HEK293 (cell line): ENCODE results near the gene PAPLN.
A peak's percentile ranks its signal among the peaks of the same experiment; 100 is the strongest.

Experiments used
- CTCF ChIA-PET: fragments of 350-600 bp; formaldehyde crosslinking; extraction: SDS; loops from one replicate; lab custom pipeline; 2021; ENCODE audit warnings: antibody characterized with exemption; lab: Yijun Ruan, JAX
- POLR2A ChIA-PET: fragments of 300-600 bp; formaldehyde crosslinking; extraction: SDS; loops from one replicate; lab custom pipeline; 2020; ENCODE audit warnings: antibody characterized with exemption, inconsistent platforms; lab: Yijun Ruan, JAX
- H3K27ac ChIP-seq: fragments of 200-500 bp; sonication (Bioruptor generic); 2 replicates; pipeline ENCODE4 v1.5.1; 2014; ENCODE audit warnings: low read depth, low read length, control low read depth, inconsistent platforms; ENCODE audit errors: extremely low read depth
- H3K36me3 ChIP-seq, 2 experiments: fragments of 200-500 bp in 1 of 2; sonication (Bioruptor generic) in 1 of 2; 1 replicate in 1 of 2; 2 replicates in 1 of 2; pipeline ENCODE4 v1.5.1; 2014 to 2017; ENCODE audit warnings: inconsistent platforms in 2 of 2, low read length in 2 of 2; ENCODE audit not compliant: control insufficient read depth in 2 of 2, insufficient read depth in 1 of 2
- H3K4me1 ChIP-seq: fragments of 200-500 bp; sonication (Bioruptor generic); 2 replicates; pipeline ENCODE4 v1.5.1; 2014; ENCODE audit warnings: mild to moderate bottlenecking, low read length, inconsistent platforms; ENCODE audit not compliant: control insufficient read depth, insufficient read depth
- H3K4me3 ChIP-seq: 2 replicates; pipeline ENCODE4 v1.5.1; 2011; ENCODE audit warnings: low read depth, mild to moderate bottlenecking, control low read depth, low read length, moderate library complexity
- H3K9me3 ChIP-seq: fragments of 200-500 bp; sonication (Bioruptor generic); 2 replicates; pipeline ENCODE4 v1.5.1; 2014; ENCODE audit warnings: low read depth, low read length, inconsistent platforms; ENCODE audit not compliant: control insufficient read depth, insufficient read depth
- IKZF3 ChIP-seq: fragments of 450-650 bp; IDR thresholded peaks from 2 replicates; pipeline ENCODE4 v1.5.0; 2018; ENCODE audit warnings: missing biosample characterization, mild to moderate bottlenecking, missing genetic modification characterization, moderate library complexity
- KLF1 ChIP-seq: fragments of 450-650 bp; formaldehyde crosslinking; IDR thresholded peaks from 2 replicates; pipeline ENCODE4 v1.5.1; 2016; ENCODE audit warnings: missing biosample characterization, missing genetic modification characterization
- KLF17 ChIP-seq: fragments of 450-650 bp; formaldehyde crosslinking; IDR thresholded peaks from 2 replicates; pipeline ENCODE4 v1.5.1; 2016; ENCODE audit warnings: missing biosample characterization, missing genetic modification characterization
- KLF7 ChIP-seq: fragments of 450-650 bp; formaldehyde crosslinking; IDR thresholded peaks from 2 replicates; pipeline ENCODE4 v1.5.1; 2016; ENCODE audit warnings: missing biosample characterization, missing genetic modification characterization, borderline replicate concordance
- MZF1 ChIP-seq: fragments of 450-650 bp; formaldehyde crosslinking; IDR thresholded peaks from 2 replicates; pipeline ENCODE4 v1.5.1; 2017; ENCODE audit warnings: missing biosample characterization, missing genetic modification characterization, borderline replicate concordance
- PBX3 ChIP-seq: sonication (generic); formaldehyde crosslinking; IDR thresholded peaks from 2 replicates; pipeline ENCODE4 v1.8.1; 2022; ENCODE audit warnings: mild to moderate bottlenecking, moderate library complexity, missing genetic modification reagents
- PRDM1 ChIP-seq: fragments of 450-650 bp; formaldehyde crosslinking; IDR thresholded peaks from 2 replicates; pipeline ENCODE4; 2016; ENCODE audit warnings: missing biosample characterization, missing genetic modification characterization
- PRDM10 ChIP-seq: fragments of 450-650 bp; formaldehyde crosslinking; IDR thresholded peaks from 2 replicates; pipeline ENCODE4 v1.5.1; 2016; ENCODE audit warnings: missing biosample characterization, missing genetic modification characterization
- SETDB1 ChIP-seq: IDR thresholded peaks from one replicate; pipeline ENCODE4 v1.6.1; 2017; ENCODE audit warnings: mild to moderate bottlenecking, low read length, moderate library complexity, mixed read lengths; ENCODE audit not compliant: insufficient read length
- SP2 ChIP-seq: fragments of 450-650 bp; formaldehyde crosslinking; IDR thresholded peaks from 2 replicates; pipeline ENCODE4 v1.5.1; 2016; ENCODE audit warnings: missing biosample characterization, missing genetic modification characterization
- SP3 ChIP-seq: fragments of 450-650 bp; formaldehyde crosslinking; IDR thresholded peaks from 2 replicates; pipeline ENCODE4 v1.5.1; 2016; ENCODE audit warnings: missing biosample characterization, missing genetic modification characterization
- ZBTB11 ChIP-seq: fragments of 450-650 bp; formaldehyde crosslinking; conservative IDR thresholded peaks from 2 replicates; pipeline ENCODE4 v1.5.1; 2016; ENCODE audit warnings: low read depth, missing biosample characterization, missing genetic modification characterization
- ZEB2 ChIP-seq: fragments of 450-650 bp; formaldehyde crosslinking; IDR thresholded peaks from 2 replicates; pipeline ENCODE4 v1.5.1; 2016; ENCODE audit warnings: missing biosample characterization, missing genetic modification characterization
- ZFHX2 ChIP-seq: fragments of 450-650 bp; formaldehyde crosslinking; conservative IDR thresholded peaks from 2 replicates; pipeline ENCODE4 v1.5.1; 2016; ENCODE audit warnings: missing biosample characterization, missing genetic modification characterization
- ZFP41 ChIP-seq: fragments of 450-650 bp; formaldehyde crosslinking; IDR thresholded peaks from 2 replicates; pipeline ENCODE4 v1.5.1; 2016; ENCODE audit warnings: missing biosample characterization, missing genetic modification characterization, borderline replicate concordance
- ZFP69B ChIP-seq: fragments of 450-650 bp; formaldehyde crosslinking; IDR thresholded peaks from 2 replicates; pipeline ENCODE4 v1.5.1; 2016; ENCODE audit warnings: missing biosample characterization, missing genetic modification characterization
- ZNF10 ChIP-seq: fragments of 450-650 bp; formaldehyde crosslinking; IDR thresholded peaks from 2 replicates; pipeline ENCODE4 v1.5.1; 2017; ENCODE audit warnings: missing biosample characterization, missing genetic modification characterization
- ZNF169 ChIP-seq: fragments of 450-650 bp; formaldehyde crosslinking; IDR thresholded peaks from 2 replicates; pipeline ENCODE4 v1.5.1; 2016; ENCODE audit warnings: missing biosample characterization, missing genetic modification characterization
- ZNF174 ChIP-seq: fragments of 450-650 bp; formaldehyde crosslinking; IDR thresholded peaks from 2 replicates; pipeline ENCODE4 v1.5.0; 2017; ENCODE audit warnings: missing biosample characterization, mild to moderate bottlenecking, missing genetic modification characterization
- ZNF404 ChIP-seq: fragments of 450-650 bp; formaldehyde crosslinking; IDR thresholded peaks from 2 replicates; pipeline ENCODE4 v1.5.1; 2017; ENCODE audit warnings: missing biosample characterization, missing genetic modification characterization
- ZNF423 ChIP-seq: fragments of 450-650 bp; formaldehyde crosslinking; IDR thresholded peaks from 2 replicates; pipeline ENCODE4 v1.5.1; 2016; ENCODE audit warnings: missing biosample characterization, missing genetic modification characterization
- ZNF513 ChIP-seq: fragments of 450-650 bp; IDR thresholded peaks from 2 replicates; pipeline ENCODE4 v1.5.1; 2018; ENCODE audit warnings: missing biosample characterization, missing genetic modification characterization
- ZNF514 ChIP-seq: fragments of 450-650 bp; formaldehyde crosslinking; IDR thresholded peaks from 2 replicates; pipeline ENCODE4 v1.5.1; 2016; ENCODE audit warnings: missing biosample characterization, missing genetic modification characterization
- ZNF548 ChIP-seq: fragments of 450-650 bp; formaldehyde crosslinking; IDR thresholded peaks from 2 replicates; pipeline ENCODE4 v1.5.1; 2016; ENCODE audit warnings: missing biosample characterization, missing genetic modification characterization
- ZNF670 ChIP-seq: fragments of 450-650 bp; formaldehyde crosslinking; IDR thresholded peaks from 2 replicates; pipeline ENCODE4 v1.5.1; 2016; ENCODE audit warnings: missing biosample characterization, missing genetic modification characterization, low read depth
- ZNF677 ChIP-seq: fragments of 450-650 bp; IDR thresholded peaks from 2 replicates; pipeline ENCODE4 v1.5.0; 2018; ENCODE audit warnings: missing biosample characterization, mild to moderate bottlenecking, missing genetic modification characterization, moderate library complexity
- ZNF76 ChIP-seq: fragments of 450-650 bp; formaldehyde crosslinking; IDR thresholded peaks from 2 replicates; pipeline ENCODE4; 2016; ENCODE audit warnings: low read depth, missing biosample characterization, missing genetic modification characterization, borderline replicate concordance
- ZNF791 ChIP-seq: fragments of 450-650 bp; formaldehyde crosslinking; IDR thresholded peaks from 2 replicates; pipeline ENCODE4 v1.5.1; 2016; ENCODE audit warnings: missing biosample characterization, missing genetic modification characterization
- ZNF837 ChIP-seq: fragments of 450-650 bp; formaldehyde crosslinking; IDR thresholded peaks from 2 replicates; pipeline ENCODE4 v1.5.1; 2016; ENCODE audit warnings: missing biosample characterization, missing genetic modification characterization

The PAPLN gene

GRCh38 chr14:73237219-73237785 is at the start of gene PAPLN:
Gene PAPLN (plus strand): TSS chr14:73237506. CDS start chr14:73239779, 2,273 bp downstream.
- CTCF ChIA-PET = no interaction called here
- H3K4me1 ChIP-seq = peaks cover 13% of the 10 kb centered on the region
- no peaks in the 10 kb centered on the region for H3K36me3 ChIP-seq
- no peaks in the 10 kb centered on the region for H3K9me3 ChIP-seq
- peak within 1 kb of the TSS; percentile 54 for H3K4me3 ChIP-seq
- POLR2A ChIA-PET = interaction anchor here (2.1 kb wide), 1 partner anchor 221 kb away, joined by 8 read pairs; the partner anchor contains the start of gene NUMB
- peak within 1 kb of the TSS; percentile 77 for H3K27ac ChIP-seq
- no peak for TF ChIP-seq SETDB1
- 0 out of 2 replicates have a peak, but pooled peaks have one; percentile 50 for TF ChIP-seq ZEB2 (tag by site-specific recombination)
- no peak for TF ChIP-seq MZF1 (tag by site-specific recombination)
- TF ChIP-seq ZNF548 (tag by site-specific recombination) = no peak
- TF ChIP-seq KLF17 (tag by site-specific recombination) = peak; percentile 34; the same call in 1 of the 2 replicates
- peak; percentile 59 for TF ChIP-seq PRDM10 (tag by site-specific recombination)
- TF ChIP-seq ZNF76 (tag by site-specific recombination) = 0 out of 2 replicates have a peak, but pooled peaks have one; percentile 12
- 0 out of 2 replicates have a peak, but pooled peaks have one; percentile 40 for TF ChIP-seq ZNF423
- TF ChIP-seq PBX3 (CRISPR knock-in tag) = no peak
- TF ChIP-seq ZNF837 (tag by site-specific recombination) = no peak
- TF ChIP-seq KLF7 = peak; percentile 58; the same call in 1 of the 2 replicates
- TF ChIP-seq ZNF791 (tag by site-specific recombination) = no peak
- peak; percentile 64 for TF ChIP-seq SP2
- TF ChIP-seq ZFP69B = no peak
- no peak for TF ChIP-seq PRDM1
- no peak for TF ChIP-seq ZNF174 (tag by site-specific recombination)
- 0 out of 2 replicates have a peak, but pooled peaks have one; percentile 17 for TF ChIP-seq ZBTB11 (tag by site-specific recombination)
- TF ChIP-seq SP3 (tag by site-specific recombination) = peak; percentile 58
- TF ChIP-seq KLF1 (tag by site-specific recombination) = peak; percentile 91
- no peak for TF ChIP-seq ZNF169 (tag by site-specific recombination)
- TF ChIP-seq ZNF514 (tag by site-specific recombination) = no peak
- TF ChIP-seq ZNF670 = no peak
- no peak for TF ChIP-seq ZNF513 (tag by site-specific recombination)
- TF ChIP-seq ZFHX2 (tag by site-specific recombination) = peak; percentile 85
- no peak for TF ChIP-seq ZFP41 (tag by site-specific recombination)
- TF ChIP-seq ZNF10 (tag by site-specific recombination) = no peak
- TF ChIP-seq ZNF404 (tag by site-specific recombination) = no peak
- TF ChIP-seq ZNF677 (tag by site-specific recombination) = no peak
- no peak for TF ChIP-seq IKZF3 (tag by site-specific recombination)
